Smooth muscle cell (in vitro differentiated cells): ENCODE results near the gene TRIM7. TPM values are rescaled to one million over a fixed set of nuclear protein-coding genes. Genes with fewer than 3 reads are reported as not detected.

ENCODE experiments used
- DNase-seq: peaks from one replicate; lab custom pipeline; 2025; ENCODE audit not compliant: unreplicated experiment; lab: John Stamatoyannopoulos, UW
- H2AFZ ChIP-seq: fragments of 200-600 bp; sonication (generic); 2 replicates; pipeline ENCODE4 v1.6.0; 2016; ENCODE audit warnings: antibody characterized with exemption, low read depth, mild to moderate bottlenecking
- H3F3A ChIP-seq: fragments of 200-600 bp; sonication (generic); 2 replicates; pipeline ENCODE4 v1.6.0; 2017; ENCODE audit warnings: antibody characterized with exemption, low read depth
- H3K27ac ChIP-seq: fragments of 200-600 bp; sonication (generic); 2 replicates; pipeline ENCODE4 v1.5.1; 2016; ENCODE audit warnings: low read depth, mild to moderate bottlenecking
- H3K27me3 ChIP-seq: fragments of 200-600 bp; sonication (generic); 2 replicates; pipeline ENCODE4 v1.6.1; 2016; ENCODE audit warnings: low read depth, mild to moderate bottlenecking
- H3K36me3 ChIP-seq: fragments of 200-600 bp; sonication (generic); 2 replicates; pipeline ENCODE4 v1.5.1; 2016; ENCODE audit warnings: low read depth
- H3K4me1 ChIP-seq: fragments of 200-600 bp; sonication (generic); 2 replicates; pipeline ENCODE4 v1.5.1; 2016; ENCODE audit warnings: low read depth
- H3K4me2 ChIP-seq: fragments of 200-600 bp; sonication (generic); 2 replicates; pipeline ENCODE4 v1.6.0; 2016; ENCODE audit warnings: mild to moderate bottlenecking
- H3K4me3 ChIP-seq: fragments of 200-600 bp; sonication (generic); 2 replicates; pipeline ENCODE4 v1.5.1; 2016; ENCODE audit warnings: mild to moderate bottlenecking
- H3K79me2 ChIP-seq: fragments of 200-600 bp; sonication (generic); 2 replicates; pipeline ENCODE4 v1.6.0; 2016; ENCODE audit warnings: low read depth, mild to moderate bottlenecking
- H3K9ac ChIP-seq: fragments of 200-600 bp; sonication (generic); 2 replicates; pipeline ENCODE4 v1.6.0; 2016; ENCODE audit warnings: low read depth
- H3K9me3 ChIP-seq: fragments of 200-600 bp; sonication (generic); replicated peaks from 2 replicates; pipeline ENCODE4 v1.5.1; 2016; ENCODE audit warnings: low read depth
- H4K20me1 ChIP-seq: fragments of 200-600 bp; sonication (generic); 2 replicates; pipeline ENCODE4 v1.6.0; 2016; ENCODE audit warnings: low read depth
- CTCF ChIP-seq: fragments of 200-600 bp; sonication (generic); IDR thresholded peaks from 2 replicates; pipeline ENCODE4 v1.5.1; 2017; ENCODE audit warnings: borderline replicate concordance, mild to moderate bottlenecking, antibody characterized with exemption; ENCODE audit not compliant: insufficient read depth, poor library complexity, severe bottlenecking
- WGBS: methylation state at CpG from one replicate; pipeline ENCODE4 v1.1.7; 2016; ENCODE audit warnings: low lambda C conversion rate; 5-methylcytosine and 5-hydroxymethylcytosine counted together
- polyA plus RNA-seq: library from polyadenylated mRNA; unstranded; fragments of >200 nt; fragmentation: Nextera tagmentation; extraction: Ambion mirVana; gene quantifications from 2 replicates; pipeline ENCODE4 v1.2.1, GENCODE V29; 2016
- total RNA-seq: library from RNA; depleted of rRNA; stranded (reverse); fragments of >200 nt; gene quantifications from 2 replicates; pipeline ENCODE4 v1.2.3, GENCODE V29; 2014

TRIM7 gene
- total and polyA plus RNA-seq, 2 experiments from 2014 or later, result not detected

GRCh38 chr5:181167814-181168488 lies 37.0 kb downstream of the TRIM7 start:
- Histone ChIP-seq H3K4me1 (peaks cover 25% of the 10 kb centered on the region), H3K27me3 (peaks cover 21% of the 10 kb centered on the region), H3K9ac (no peak overlapping the region), H3K79me2 (no peaks in the 10 kb centered on the region), H3K4me2 (peak overlapping the region; percentile 64), H3K4me3 (no peak overlapping the region), H4K20me1 (no peaks in the 10 kb centered on the region), H3F3A (peaks cover 22% of the 10 kb centered on the region), H3K36me3 (no peaks in the 10 kb centered on the region), H2AFZ (no peak overlapping the region), H3K9me3 (no peaks in the 10 kb centered on the region), H3K27ac (no peak overlapping the region)
- DNase-seq, result no peak
- peak; percentile 43 for TF ChIP-seq CTCF
- 13% methylated on average over 11 of the region's 11 CpGs for WGBS

GRCh38 chr5:181166812-181167733 lies 37.9 kb downstream of the TRIM7 start:
- Histone ChIP-seq H3K36me3 (no peaks in the 10 kb centered on the region), H3K9me3 (no peaks in the 10 kb centered on the region), H2AFZ (peak overlapping the region; percentile 27), H3K4me3 (no peak overlapping the region), H3K4me2 (no peak overlapping the region), H3K27me3 (peaks cover 13% of the 10 kb centered on the region), H3K9ac (no peak overlapping the region), H3K79me2 (no peaks in the 10 kb centered on the region), H3K27ac (no peak overlapping the region), H3K4me1 (peaks cover 25% of the 10 kb centered on the region), H3F3A (peaks cover 18% of the 10 kb centered on the region), H4K20me1 (no peaks in the 10 kb centered on the region)
- WGBS, result 71% methylated on average over 6 of the region's 6 CpGs
- TF ChIP-seq CTCF, result no peak
- DNase-seq, result no peak

GRCh38 chr5:181164076-181164952 lies 40.7 kb downstream of the TRIM7 start:
- Histone ChIP-seq H3K36me3 (no peaks in the 10 kb centered on the region), H4K20me1 (no peaks in the 10 kb centered on the region), H3K27me3 (peaks cover 5% of the 10 kb centered on the region), H3K4me2 (no peak overlapping the region), H3K4me3 (no peak overlapping the region), H3K27ac (no peak overlapping the region), H3K4me1 (peaks cover 14% of the 10 kb centered on the region), H2AFZ (no peak overlapping the region), H3K79me2 (no peaks in the 10 kb centered on the region), H3F3A (peaks cover 14% of the 10 kb centered on the region), H3K9ac (no peak overlapping the region), H3K9me3 (no peaks in the 10 kb centered on the region)
- DNase-seq, result no peak
- WGBS, result 40% methylated on average over 48 of the region's 52 CpGs
- TF ChIP-seq CTCF, result no peak
